Heart left ventricle (tissue), 16 donors: Measurements from ENCODE around the gene PCMTD2. TPM values are rescaled to one million over a fixed set of nuclear protein-coding genes. Genes with fewer than 3 reads are reported as not detected.

Experiments used
- ATAC-seq, 4 donors: fragments of 200-7000 bp; cut with Tn5 transposase; one replicate each; pipeline ENCODE4 v1.9.1; 2020 to 2022; ENCODE audit warnings: moderate library complexity in 4 of 4, mild to moderate bottlenecking in 3 of 4, moderate number of reproducible peaks in 1 of 4
- DNase-seq, 5 donors: peaks; one replicate each; pipeline ENCODE4 v3.0.0-alpha.2; 2020
- H3K27ac ChIP-seq, 12 donors: fragments of 200-600 bp; sonication (generic) in 4 of 12; one replicate each; pipeline versions ENCODE4 v1.5.0 to v1.8.0; 2016 to 2022; ENCODE audit warnings: mild to moderate bottlenecking in 2 of 12
- H3K27me3 ChIP-seq, 9 donors: fragments of 200-600 bp; sonication (generic) in 2 of 9; one replicate each; pipeline versions ENCODE4 v1.5.1 to v1.8.0; 2016 to 2022; ENCODE audit warnings: mild to moderate bottlenecking in 3 of 9
- H3K36me3 ChIP-seq, 9 donors: fragments of 200-600 bp; sonication (generic) in 2 of 9; one replicate each; pipeline versions ENCODE4 v1.5.0 to v1.8.0; 2018 to 2022; ENCODE audit warnings: mild to moderate bottlenecking in 2 of 9
- H3K4me1 ChIP-seq, 12 donors: fragments of 200-600 bp; sonication (generic) in 4 of 12; one replicate each; pipeline versions ENCODE4 v1.5.0 to v1.8.0; 2016 to 2022; ENCODE audit warnings: mild to moderate bottlenecking in 3 of 12
- H3K4me3 ChIP-seq, 12 donors: fragments of 200-600 bp; sonication (generic) in 4 of 12; one replicate each; pipeline versions ENCODE4 v1.5.0 to v1.8.0; 2017 to 2022; ENCODE audit warnings: mild to moderate bottlenecking in 9 of 12, moderate library complexity in 4 of 12
- H3K9me3 ChIP-seq, 12 donors: fragments of 200-600 bp; sonication (generic) in 4 of 12; one replicate each; pipeline versions ENCODE4 v1.5.0 to v1.8.0; 2016 to 2022; ENCODE audit warnings: mild to moderate bottlenecking in 1 of 12
- POLR2A ChIP-seq, 2 donors: fragments of 450-650 bp; IDR thresholded peaks; one replicate each; pipeline ENCODE4 v1.6.1; 2017; ENCODE audit warnings: antibody characterized with exemption in 2 of 2, mild to moderate bottlenecking in 2 of 2, moderate library complexity in 2 of 2
- WGBS, 4 donors: extraction: QIAGEN DNeasy Blood & Tissue Kit in 2 of 4; methylation state at CpG; one replicate each; pipeline versions ENCODE4 v1.1.5 to v1.1.7; 2013 to 2018; 5-methylcytosine and 5-hydroxymethylcytosine counted together
- intact Hi-C, 10 donors: fragments of 100-400 bp; cut with DNase I; formaldehyde crosslinking; loops; one replicate each; pipeline versions ENCODE4 v1.11.1 to v1.14.2; 2022
- polyA plus RNA-seq, 2 donors: library from polyadenylated mRNA; stranded (reverse); fragments of 200-250 nt; gene quantifications; one replicate each; pipeline ENCODE4 v1.2.3, GENCODE V29; 2013
- total RNA-seq, 9 donors: library from RNA; depleted of rRNA in 2 of 9; stranded (reverse); fragments of >200 nt in 2 of 9; fragmentation: NEBNext Ultra II Directional in 3 of 9; extraction: Animal tissue kit (Norgen Biotek cat#: 25700) in 3 of 9; gene quantifications; one replicate each; pipeline versions ENCODE4 v1.1.0 to v1.2.4, GENCODE V29; 2016 to 2023
- TF ChIP-seq, protein P1 (sequence below), 12 donors: fragments of 200-600 bp; sonication (generic) in 4 of 12; IDR thresholded peaks; one replicate each; pipeline versions ENCODE4 v1.5.0 to v1.8.0; 2018 to 2022; ENCODE audit warnings: antibody characterized with exemption in 12 of 12, mild to moderate bottlenecking in 5 of 12
- donor health status: ischemic (EF 13 %, LVEDD 7.1; RV severe dilation, severe dysfunction).
- donor health status: healthy with polysubstance abuse.
- donor health status: DM: no; HTN: yes; CAD: no.
- donor health status: DM: no; HTN: no; CAD: no.
- donor health status: ischemic (EF 25% LVEDD 6.9; RV normal size, moderate dysfunction).
- donor health status: ischemic (EF 25% LVEDD 5.7; RV mildly dilated, moderate dysfunction).
- donor health status: healthy.
- donor health status: DM: yes; HTN: yes; CAD: no.
- donor health status: ischemic (EF 35%, LVEDD 5.7; RV mildly dilated, moderate dysfunction).
- donor health status: nonischemic (EF 11% LVEDD 7.7; RV severe dilation, severe dysfunction).
- donor health status: DM: yes; HTN: yes; CAD: no.
- donor health status: PGD.
- donor health status: ischemic (EF 29% LVEDD 5.4; RV normal size, mild dysfunction).
- donor health status: nonischemic (EF 23%, LVEDD 6.1; RV moderate dilation, normal function).

PCMTD2 gene
- total and polyA plus RNA-seq, 11 donors, result 23.9 to 128 (median 59.3) TPM

GRCh38 chr20:64229507-64230061, 26.0 kb upstream of the PCMTD2 start:
- TF ChIP-seq, protein P1, sequence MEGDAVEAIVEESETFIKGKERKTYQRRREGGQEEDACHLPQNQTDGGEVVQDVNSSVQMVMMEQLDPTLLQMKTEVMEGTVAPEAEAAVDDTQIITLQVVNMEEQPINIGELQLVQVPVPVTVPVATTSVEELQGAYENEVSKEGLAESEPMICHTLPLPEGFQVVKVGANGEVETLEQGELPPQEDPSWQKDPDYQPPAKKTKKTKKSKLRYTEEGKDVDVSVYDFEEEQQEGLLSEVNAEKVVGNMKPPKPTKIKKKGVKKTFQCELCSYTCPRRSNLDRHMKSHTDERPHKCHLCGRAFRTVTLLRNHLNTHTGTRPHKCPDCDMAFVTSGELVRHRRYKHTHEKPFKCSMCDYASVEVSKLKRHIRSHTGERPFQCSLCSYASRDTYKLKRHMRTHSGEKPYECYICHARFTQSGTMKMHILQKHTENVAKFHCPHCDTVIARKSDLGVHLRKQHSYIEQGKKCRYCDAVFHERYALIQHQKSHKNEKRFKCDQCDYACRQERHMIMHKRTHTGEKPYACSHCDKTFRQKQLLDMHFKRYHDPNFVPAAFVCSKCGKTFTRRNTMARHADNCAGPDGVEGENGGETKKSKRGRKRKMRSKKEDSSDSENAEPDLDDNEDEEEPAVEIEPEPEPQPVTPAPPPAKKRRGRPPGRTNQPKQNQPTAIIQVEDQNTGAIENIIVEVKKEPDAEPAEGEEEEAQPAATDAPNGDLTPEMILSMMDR (IDR thresholded peaks at IDR 0.05), result no peak
- no peak for TF ChIP-seq POLR2A (IDR thresholded peaks at IDR 0.05)
- Histone ChIP-seq H3K4me1 (peaks cover 0 to 30% (median 11%) of the 10 kb centered on the region in 12 donors), H3K4me3 (no peak overlapping the region), H3K27me3 (no peaks in the 10 kb centered on the region), H3K36me3 (no peaks in the 10 kb centered on the region), H3K27ac (no peak overlapping the region), H3K9me3 (no peaks in the 10 kb centered on the region)
- intact Hi-C loops, result loop anchor here in 1 of 10 donors (5.0 kb wide), 1 partner anchor 43 kb away; no protein-coding TSS in a partner anchor
- WGBS, 4 donors, result 80 to 91% (median 88%) methylated on average over 8 of the region's 8 CpGs
- DNase-seq, result peak in 3 of 5 donors; percentile 2 to 32 (median 7)
- no peak for ATAC-seq

DNA sequence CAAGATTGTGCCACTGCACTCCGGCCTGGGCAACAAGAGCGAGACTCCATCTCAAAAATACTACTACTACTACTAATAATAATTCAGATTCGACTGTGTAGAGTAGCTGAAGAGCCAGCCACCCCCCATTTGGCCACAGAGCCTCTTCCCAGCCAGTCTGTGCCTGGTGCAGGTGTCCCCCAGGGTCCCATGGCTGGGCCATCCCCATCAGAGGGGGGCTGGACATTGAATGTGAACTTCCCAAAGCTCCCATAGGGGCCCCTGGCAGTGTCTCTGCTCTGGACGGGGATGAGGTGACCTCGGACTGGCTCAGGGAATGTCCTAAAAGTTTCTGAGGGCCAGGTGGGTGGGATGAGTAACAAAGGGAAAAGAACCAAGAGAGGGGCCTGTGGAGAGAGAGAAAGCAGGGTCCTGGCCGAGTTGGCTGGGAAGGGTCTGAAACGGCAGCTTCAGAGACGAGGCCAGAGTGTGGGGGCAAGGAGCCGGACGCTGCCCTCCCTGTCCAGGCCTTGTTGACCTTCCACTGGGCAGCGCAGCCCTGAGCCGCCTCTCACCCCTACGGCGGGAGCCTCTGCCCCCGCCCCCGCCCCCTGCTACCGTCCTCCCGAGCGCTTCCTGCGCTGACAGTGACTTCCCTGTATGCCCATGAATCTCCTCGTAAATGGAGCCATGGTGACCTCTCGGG, 24.9 kb upstream of the PCMTD2 start:
- Histone ChIP-seq H3K27ac (no peak overlapping the region), H3K4me1 (peaks cover 0 to 20% (median 7%) of the 10 kb centered on the region in 12 donors), H3K27me3 (no peaks in the 10 kb centered on the region), H3K9me3 (no peaks in the 10 kb centered on the region), H3K36me3 (no peaks in the 10 kb centered on the region), H3K4me3 (no peak overlapping the region)
- no peak for ATAC-seq
- peak in 3 of 5 donors; percentile 12 to 20 (median 12) for DNase-seq
- intact Hi-C loops, result no loop called here
- WGBS, 4 donors, result 91 to 94% (median 92%) methylated on average over 21 to 22 of the region's 22 CpGs
- TF ChIP-seq POLR2A (IDR thresholded peaks at IDR 0.05), result no peak
- TF ChIP-seq, protein P1 (IDR thresholded peaks at IDR 0.05), result no peak

DNA sequence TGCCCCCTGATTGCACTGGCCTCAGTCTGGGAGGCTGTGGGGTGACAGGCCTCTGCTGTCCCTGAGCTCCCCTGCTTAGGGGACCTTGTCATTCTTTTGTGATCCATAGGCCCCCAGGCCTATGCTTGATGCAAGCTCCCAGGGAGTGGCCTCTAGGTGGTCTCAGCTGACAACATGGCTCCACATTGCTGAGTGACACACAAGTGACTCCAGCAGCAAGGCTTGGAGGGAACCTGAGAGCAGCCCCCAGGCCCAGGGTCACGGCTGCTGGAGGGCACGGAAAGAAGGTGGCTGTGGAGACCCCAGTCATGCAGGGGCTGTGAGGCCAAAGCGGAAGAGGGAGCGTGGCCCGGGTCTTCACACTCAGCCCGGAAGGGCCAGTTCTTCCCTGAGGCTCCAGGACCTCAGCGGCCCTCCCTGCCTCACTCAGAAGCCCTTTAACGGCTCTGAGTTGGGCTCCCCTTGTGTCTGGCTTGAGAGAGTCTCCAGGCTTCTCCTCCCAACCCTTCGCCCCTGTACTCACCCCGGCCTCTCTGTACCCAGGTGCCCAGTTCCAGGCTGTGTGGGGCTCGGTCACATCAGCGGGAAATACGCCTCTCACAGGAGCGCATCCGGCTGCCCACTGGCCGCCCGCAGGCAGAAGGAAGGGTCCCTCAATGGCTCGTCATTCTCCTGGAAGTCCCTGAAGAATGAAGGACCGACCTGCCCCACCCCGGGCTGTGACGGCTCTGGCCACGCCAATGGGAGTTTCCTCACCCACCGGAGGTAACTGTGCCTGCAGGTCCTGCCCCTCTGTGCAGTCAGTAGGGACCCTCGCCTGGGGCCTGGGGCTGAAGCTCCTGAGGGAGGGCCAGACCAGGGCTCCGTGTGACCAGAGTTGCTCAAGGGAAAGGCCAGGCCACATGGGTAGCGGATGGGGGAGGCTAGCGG, 23.7 kb upstream of the PCMTD2 start:
- H3K27ac ChIP-seq, result peak overlapping the region in 1 of 12 donors; percentile 22
- 94 to 96% (median 95%) methylated on average over 25 to 27 of the region's 27 CpGs for WGBS, 4 donors
- no peak overlapping the region for H3K4me3 ChIP-seq
- TF ChIP-seq POLR2A (IDR thresholded peaks at IDR 0.05), result no peak
- TF ChIP-seq, protein P1 (IDR thresholded peaks at IDR 0.05), result no peak
- intact Hi-C loops, result no loop called here
- H3K9me3 ChIP-seq, result no peaks in the 10 kb centered on the region
- DNase-seq, result peak in 3 of 5 donors; percentile 17 to 61 (median 23)
- no peaks in the 10 kb centered on the region for H3K27me3 ChIP-seq
- ATAC-seq, result no peak
- no peaks in the 10 kb centered on the region for H3K36me3 ChIP-seq
- peaks cover 0 to 19% (median 7%) of the 10 kb centered on the region in 12 donors for H3K4me1 ChIP-seq
